ENCODE measurements around the gene CACNA1C.
"Not testable (repeated sequence)": the region's sequence is repeated elsewhere in the genome, so short reads cannot be mapped to it uniquely, and the experiment has no call there.

Gene CACNA1C

DNA sequence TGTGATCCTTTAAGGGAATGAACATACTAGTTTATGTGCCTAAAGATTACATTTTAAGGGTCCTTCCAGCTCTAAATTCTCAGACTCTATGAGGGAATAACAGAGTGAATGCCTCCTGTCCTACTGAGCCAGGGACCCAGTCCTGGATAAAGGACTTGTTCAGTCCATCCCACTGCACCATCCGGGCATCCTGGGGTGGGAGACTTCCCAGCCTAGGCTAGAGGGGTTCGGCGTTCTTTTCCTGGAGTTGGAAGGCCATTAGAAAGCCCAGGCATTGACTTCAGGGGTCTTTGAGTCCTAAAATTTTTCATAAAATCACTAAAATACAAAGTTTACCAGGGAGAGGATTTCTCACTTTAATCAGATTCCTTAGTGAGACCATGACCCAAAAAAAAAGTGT lies 614.1 kb downstream of the CACNA1C start:
- in situ Hi-C loops (cut with HindIII; ENCODE audit: low sequenced_read_pairs): no loop called here

DNA sequence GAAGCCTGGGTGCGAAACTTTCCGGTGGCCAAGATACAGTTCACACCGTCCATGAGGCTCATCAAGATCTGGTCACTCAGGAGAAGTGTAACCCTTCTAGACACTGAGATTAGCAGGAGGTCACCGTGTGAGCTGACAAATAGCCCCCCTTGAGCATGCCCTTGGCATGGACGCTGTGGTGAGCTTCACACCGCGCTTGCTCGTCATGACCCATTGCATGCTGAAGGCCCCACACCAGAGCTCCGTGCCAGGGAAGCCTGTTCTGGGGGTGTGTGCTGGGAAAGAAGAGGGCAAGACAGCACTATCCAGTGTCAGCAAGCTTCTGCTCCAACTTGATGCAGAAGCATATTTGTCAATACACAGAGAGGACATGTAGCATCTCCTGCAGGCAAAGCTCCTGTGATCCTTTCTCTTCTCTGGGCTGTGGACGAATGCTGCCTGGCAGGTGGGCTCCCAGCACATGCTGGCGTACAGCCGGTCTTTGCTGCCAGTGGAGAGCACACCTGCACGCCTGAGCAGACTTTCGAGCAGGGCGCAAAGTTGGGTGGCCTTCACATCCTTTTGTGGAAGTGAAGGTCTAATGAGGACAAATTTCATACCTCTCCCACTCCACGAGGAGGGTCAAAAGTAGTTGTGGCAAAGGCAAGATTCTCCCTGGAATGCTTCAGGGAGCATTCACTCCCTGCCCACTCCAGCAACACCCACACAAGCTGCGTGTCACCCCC lies 615.1 kb downstream of the CACNA1C start:
- in situ Hi-C loops (cut with HindIII; ENCODE audit: low sequenced_read_pairs): no loop called here

DNA sequence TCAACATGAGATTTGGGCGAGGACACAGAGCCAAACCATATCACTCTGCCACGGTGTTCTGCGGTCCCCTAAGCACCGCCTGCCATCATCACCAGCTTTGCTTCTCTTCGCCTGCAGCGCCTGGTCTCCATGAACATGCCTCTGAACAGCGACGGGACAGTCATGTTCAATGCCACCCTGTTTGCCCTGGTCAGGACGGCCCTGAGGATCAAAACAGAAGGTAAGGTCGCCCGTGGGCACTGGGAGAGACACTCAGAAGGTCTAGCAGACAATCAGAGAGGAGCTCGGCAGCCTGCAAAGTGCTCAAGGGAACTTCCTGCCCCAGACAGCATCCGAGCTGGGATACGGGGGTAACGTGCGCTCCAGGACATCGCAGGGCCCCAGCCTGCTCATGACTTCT lies 616.0 kb downstream of the CACNA1C start:
- in situ Hi-C loops (cut with HindIII; ENCODE audit: low sequenced_read_pairs): no loop called here

DNA sequence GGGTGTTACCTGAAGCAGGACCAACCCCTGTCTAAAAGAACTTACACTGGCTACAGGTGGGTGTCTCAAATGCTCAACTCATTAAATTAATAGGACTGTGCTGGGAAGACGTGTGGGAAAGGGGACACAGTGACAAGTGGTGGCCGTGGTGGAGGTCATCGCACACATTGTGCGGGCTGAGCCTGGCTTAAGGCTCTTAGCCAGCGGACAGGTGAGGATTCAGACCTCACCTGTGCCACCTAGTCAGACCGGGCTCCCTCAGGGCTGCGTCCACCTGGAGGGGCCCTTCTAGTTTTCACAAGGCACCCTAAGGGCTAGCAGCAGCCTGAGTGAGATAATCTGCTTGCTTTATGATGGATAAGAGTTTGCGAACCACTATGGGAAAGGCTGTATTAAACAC lies 616.8 kb downstream of the CACNA1C start:
- in situ Hi-C loops (cut with HindIII; ENCODE audit: low sequenced_read_pairs): no loop called here

DNA sequence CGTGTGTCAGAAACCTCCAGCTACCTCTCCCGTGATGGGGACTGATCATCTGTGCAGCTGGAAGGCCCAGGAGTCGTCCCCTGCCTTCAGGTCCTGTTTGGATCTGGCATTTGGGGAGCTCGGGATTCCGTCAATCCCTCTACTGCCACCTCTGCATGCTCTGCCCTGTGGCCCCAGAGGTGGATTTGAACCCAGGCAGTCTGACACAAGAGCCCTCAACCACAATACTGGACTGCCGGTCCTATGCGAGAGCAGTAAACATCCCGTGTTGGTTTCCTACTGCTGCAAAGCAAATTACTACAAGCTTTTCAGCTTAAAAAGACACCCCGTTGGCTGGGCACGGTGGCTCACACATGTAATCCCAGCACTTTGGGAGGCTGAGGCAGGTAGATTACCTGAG lies 620.1 kb downstream of the CACNA1C start:
- in situ Hi-C loops (cut with HindIII; ENCODE audit: low sequenced_read_pairs): no loop called here

DNA sequence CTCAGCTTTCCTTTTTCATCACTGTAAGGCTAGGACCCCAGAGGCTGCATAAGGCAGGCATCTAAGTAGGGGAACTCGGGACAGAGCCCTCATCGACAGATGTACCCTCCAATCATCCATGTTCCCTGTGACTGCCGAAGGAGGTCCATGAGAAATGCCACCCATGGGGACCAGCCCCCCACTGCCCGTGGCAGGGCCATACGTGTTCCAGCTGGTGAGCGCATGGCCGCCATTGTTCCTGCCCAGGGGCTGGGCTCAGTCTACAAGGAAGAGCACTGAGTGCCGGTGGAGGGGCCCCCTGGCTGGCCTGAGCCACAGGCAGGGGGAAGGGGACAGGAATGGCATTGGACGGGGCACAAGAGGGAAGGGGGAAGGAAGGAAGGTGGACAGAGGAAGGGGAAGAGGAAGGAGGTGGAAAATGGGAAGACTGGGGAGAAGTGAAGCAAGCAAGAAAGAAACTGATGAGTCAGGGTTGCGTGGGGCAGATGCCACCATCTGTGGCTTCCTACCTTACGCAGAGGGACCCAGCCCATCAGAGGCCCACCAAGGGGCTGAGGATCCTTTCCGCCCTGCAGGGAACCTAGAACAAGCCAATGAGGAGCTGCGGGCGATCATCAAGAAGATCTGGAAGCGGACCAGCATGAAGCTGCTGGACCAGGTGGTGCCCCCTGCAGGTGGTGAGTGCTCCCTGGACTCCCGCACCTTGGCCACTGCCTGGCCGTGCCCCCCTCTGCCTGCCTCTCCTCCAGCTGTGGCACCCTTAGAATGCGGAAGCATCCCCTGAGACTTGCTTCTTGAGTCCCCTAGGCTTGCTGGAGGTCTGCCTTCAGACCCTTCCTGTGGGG lies 621.4 kb downstream of the CACNA1C start:
- in situ Hi-C loops (cut with HindIII; ENCODE audit: low sequenced_read_pairs): no loop called here

DNA sequence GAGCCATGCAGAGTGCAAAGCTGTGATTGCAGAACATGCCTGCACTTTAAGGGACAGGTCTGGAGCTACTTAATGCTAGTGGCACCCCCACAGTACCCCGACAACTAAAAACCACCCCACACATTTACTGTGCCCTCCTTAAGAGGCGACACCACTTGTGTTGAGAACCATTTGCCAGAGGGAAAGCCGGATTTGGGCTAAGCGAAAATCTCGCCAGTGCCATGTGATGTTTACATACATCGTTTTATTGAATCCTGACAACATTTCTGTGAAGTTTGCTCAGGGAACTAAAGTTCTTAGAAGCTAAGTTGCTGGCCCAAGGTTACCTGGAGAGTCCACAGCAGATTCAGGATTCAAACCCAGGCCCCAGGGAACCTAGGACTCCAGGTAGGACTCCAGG lies 623.0 kb downstream of the CACNA1C start:
- in situ Hi-C loops (cut with HindIII; ENCODE audit: low sequenced_read_pairs): no loop called here

DNA sequence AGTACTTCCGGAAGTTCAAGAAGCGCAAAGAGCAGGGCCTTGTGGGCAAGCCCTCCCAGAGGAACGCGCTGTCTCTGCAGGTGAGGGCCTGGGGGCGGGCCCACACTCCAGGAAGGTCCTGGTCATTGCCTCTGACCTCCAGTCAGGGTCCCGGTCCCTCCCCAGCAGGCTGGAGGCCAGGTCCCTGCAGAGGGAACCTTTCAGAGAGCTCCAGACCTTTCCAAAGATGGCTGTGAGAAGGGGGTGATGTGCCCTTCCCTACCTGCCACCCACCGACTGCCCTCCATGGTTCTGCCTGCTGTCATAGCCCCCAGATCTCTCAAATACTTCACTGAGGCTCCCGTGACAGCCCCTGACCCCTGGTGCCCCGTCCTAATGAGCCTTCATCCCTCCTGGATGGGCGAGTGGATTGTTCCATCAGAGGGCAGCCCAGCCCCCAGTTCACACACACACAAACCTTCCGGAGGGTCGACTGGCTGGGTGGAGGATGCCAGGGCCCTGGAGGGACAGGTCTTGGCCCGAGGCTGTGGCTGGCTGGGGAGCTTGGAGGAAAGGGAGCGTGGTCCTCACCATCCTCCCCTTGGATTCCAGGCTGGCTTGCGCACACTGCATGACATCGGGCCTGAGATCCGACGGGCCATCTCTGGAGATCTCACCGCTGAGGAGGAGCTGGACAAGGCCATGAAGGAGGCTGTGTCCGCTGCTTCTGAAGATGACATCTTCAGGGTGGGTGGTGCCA lies 624.5 kb downstream of the CACNA1C start:
- in situ Hi-C loops (cut with HindIII; ENCODE audit: low sequenced_read_pairs): no loop called here

DNA sequence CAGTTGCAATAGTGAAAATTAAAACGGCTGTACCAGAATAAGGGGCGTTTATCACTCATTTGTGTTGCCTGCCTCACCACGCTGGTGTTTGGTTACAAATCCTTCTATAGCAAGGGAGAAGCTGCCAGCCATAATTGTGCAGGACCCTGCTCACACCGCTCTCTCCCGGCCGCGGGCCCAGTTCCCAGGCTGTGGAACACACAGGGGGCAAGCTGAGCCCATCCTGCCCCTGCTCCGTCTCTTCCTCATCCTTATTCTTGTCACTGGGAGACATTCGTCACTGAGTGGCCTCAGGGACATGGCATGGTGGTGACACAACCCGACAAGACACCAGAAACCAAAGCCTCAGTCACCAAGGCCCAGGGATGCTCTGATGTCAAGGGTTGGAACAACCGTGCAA lies 625.6 kb downstream of the CACNA1C start:
- in situ Hi-C loops (cut with HindIII; ENCODE audit: low sequenced_read_pairs): no loop called here

DNA sequence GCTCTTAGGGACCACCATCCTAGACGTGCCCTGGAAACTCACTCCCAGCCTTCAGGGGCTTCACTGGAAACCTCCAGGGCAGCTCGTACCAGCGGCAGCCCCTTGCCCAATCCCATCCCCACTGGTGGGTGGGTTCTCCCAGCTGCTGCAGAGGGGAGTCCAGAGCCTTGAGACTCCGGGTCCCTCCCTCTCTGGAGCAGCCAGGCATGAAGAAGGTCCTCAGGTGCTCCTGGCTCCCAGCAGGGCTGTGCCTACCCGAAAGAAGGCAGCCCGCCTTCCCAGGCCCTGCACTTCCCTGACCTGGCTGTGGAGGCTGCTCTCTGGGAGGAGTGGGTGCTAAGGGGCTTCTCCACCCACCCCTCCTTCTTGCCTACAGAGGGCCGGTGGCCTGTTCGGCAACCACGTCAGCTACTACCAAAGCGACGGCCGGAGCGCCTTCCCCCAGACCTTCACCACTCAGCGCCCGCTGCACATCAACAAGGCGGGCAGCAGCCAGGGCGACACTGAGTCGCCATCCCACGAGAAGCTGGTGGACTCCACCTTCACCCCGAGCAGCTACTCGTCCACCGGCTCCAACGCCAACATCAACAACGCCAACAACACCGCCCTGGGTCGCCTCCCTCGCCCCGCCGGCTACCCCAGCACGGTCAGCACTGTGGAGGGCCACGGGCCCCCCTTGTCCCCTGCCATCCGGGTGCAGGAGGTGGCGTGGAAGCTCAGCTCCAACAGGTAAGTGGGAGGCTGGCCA lies 626.5 kb downstream of the CACNA1C start:
- in situ Hi-C loops (cut with HindIII; ENCODE audit: low sequenced_read_pairs): no loop called here

DNA sequence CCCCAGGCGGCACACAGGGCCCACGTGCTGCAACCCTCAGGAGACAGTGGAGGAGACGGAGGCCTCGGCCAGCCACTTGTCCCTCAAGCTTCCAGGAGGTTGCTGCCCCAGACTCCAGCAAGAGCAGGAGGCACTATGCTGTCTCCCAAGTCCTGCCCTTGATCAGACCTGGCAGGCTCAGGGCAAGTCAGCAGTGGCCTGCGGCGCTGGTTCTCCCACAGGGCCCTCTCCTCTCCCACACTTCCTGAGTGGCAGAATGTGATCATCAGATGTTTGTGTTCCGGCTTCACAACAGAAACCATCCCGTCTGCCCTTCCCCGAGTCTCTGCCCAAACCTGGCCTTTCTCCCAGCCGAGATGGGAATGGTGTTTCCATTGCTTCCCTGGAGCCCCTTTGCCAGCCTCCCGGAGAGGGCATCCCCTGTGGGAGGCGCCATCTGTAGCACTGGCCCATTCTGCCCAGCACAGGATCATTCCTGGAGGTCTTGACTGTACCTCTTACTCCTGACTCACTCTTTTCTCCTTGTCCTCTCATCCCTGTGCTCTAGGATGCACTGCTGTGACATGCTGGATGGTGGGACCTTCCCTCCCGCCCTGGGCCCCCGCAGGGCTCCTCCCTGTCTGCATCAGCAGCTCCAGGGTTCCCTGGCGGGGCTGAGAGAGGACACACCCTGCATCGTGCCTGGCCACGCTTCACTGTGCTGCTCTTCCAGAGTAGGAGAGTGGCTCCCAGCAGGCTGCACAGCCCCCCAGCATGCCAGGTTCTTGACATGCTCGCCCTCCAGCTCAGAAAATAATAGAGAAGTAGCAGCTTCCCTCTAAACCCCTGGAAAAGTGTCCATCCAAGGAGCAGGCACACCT lies 627.3 kb downstream of the CACNA1C start:
- in situ Hi-C loops (cut with HindIII; ENCODE audit: low sequenced_read_pairs): no loop called here

DNA sequence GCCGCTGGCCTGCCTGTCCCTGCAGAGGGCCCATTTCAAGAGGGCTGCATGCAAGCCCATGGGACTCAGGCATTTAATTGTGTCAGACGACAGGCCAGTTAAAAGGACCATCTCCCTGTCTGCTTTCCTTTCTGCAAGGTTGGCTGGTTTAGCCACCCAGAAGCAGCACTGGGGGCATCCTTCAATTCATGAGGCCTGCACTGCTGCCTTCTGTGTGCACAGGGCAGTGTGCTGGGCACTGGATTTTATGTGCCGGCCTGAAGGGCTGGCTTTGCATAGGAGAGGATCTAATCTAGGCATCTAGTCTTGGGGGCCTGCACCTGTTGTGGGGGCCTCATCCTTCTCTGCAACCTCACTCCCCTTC lies 627.9 kb downstream of the CACNA1C start:
- in situ Hi-C loops (cut with HindIII; ENCODE audit: low sequenced_read_pairs): no loop called here

DNA sequence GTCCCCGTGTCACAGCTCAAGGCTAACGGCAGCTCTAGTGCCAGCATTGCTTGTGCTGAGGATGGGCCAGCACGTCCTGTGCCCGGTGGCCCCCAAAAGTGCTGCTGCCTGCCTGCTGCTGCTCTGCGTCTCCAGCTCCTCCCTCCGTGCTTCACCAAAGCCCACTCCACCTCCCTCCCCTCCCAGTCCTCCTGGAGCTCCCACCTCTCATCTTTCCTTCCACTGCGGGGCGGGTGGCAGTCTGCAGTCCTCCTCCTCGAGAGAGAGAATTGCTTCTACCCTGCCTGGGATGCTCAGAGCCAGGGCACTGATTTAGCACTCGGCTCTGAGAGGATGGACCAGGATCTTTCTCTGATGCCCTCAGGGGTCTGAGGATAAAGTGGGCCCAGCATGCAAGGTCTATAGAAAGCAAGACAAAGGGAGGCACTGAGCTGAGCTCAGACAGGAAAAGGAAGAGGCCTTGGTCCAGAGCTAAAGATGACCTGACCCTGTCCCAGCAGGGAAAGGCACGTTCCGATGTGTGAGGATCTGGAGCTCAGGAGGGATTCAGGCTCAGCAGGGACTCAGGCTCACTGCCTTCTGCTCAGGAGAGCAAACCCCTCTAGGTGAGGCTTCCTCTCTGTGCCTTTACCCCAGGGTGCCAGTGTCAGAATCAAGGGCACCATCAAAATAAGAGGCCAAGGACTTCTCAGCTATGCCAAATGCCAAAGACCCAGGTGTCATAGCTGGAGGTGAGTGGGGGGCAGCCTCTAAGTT lies 628.8 kb downstream of the CACNA1C start:
- in situ Hi-C loops (cut with HindIII; ENCODE audit: low sequenced_read_pairs): no loop called here

DNA sequence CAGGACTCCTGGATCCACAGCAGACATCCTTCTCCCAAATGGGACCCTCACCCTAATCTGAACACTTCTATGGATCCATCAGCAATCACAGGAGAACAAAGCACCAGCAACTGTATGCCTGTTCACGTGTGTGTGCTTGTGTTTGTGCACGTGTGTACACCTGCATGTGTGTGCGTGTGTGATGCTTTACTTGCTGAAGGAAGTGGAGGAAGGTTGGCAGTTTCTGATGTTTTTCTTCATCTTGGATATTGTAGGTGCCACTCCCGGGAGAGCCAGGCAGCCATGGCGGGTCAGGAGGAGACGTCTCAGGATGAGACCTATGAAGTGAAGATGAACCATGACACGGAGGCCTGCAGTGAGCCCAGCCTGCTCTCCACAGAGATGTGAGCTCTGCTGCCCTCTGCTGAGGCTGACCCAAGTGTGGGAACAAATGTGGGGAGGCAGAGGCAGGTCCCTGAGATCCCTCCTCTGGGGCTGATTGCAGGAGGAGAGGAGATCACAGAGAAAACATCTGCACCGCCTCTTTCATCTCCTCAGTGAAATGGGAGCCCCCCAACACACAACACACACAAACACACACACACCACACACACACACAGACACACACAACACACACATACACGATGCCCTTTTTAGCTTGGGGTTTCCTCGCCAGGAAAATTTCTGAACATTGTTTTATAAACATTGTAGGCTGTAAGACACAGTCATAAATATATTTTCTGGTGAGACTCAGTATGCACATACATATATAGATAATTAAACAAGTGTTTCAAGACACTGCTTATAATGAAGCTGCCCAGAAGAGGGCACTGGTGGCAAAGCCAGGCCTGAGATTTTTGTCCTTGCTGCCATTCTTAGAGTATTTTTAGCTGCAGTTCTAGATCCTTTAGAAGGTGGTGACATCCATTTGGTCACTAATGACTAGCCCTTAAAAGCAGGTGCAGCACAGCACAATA lies 629.8 kb downstream of the CACNA1C start:
- in situ Hi-C loops (cut with HindIII; ENCODE audit: low sequenced_read_pairs): no loop called here

DNA sequence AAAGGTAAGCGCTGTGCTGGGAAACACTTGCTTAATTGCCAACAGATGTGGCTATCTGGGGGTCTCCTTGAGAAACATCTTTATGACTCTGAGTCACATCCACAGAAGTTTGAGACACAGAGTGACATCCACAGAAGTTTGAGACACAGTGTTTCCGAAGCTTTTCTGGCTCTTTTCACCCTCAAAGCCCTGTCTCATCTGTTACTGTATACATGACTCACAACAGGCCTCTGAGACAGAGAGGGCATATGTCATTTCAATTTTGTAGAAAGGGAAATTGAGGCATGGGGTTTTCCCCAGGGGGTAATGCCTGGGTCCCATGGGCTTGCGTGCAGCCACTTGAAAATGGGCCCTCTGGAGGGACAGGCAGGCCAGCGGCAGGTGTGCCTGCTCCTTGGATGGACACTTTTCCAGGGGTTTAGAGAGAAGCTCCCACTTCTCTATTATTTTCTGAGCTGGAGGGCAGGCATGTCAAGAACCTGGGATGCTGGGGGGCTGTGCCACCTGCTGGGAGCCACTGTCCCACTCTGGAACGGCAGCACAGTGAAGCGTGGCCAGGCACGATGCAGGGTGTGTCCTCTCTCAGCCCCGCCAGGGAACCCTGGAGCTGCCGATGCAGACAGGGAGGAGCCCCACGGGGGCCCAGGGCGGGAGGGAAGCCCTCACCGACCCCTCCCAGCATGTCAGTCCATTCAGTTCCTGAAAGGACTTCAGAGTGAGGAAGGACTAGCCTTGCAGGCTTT lies 630.7 kb downstream of the CACNA1C start:
- in situ Hi-C loops (cut with HindIII; ENCODE audit: low sequenced_read_pairs): no loop called here

DNA sequence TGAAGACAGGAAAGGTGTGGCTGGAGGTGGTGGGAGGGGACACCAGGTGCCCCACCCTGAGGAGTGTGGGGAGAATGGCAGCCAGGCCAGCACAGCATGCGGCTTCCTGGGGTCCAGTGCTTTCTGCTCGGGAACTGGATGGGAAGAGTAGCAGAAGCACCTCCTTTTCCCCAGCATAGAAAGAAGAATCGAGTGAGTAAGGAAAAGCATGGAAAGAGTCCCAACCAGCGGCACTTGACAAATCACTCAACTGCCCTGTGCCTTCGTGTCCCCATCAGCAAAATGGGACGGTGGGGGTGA lies 631.2 kb downstream of the CACNA1C start:
- in situ Hi-C loops (cut with HindIII; ENCODE audit: low sequenced_read_pairs): not testable (repeated sequence)

DNA sequence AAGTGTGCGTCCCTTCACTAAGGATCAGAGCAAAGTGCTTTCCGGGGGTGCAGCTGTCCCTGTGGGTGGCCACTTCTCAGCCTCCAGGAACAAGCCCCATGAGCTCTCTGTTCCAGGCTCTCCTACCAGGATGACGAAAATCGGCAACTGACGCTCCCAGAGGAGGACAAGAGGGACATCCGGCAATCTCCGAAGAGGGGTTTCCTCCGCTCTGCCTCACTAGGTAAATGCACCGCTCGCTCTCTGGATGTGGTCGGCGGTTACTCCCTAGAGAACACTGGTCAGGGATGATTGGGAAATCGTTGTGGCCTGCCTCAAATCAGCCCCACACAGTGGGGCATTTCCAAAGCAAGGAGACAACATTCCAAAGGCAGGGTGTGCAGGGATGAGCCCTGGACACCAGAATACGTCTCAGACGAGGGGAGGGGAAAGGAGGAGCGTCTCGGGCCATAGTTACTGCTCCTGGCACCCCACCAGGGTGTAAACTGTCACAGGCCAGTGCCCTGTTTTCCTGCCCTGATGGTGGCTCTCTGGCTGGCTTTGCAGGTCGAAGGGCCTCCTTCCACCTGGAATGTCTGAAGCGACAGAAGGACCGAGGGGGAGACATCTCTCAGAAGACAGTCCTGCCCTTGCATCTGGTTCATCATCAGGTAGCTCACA lies 633.0 kb downstream of the CACNA1C start:
- in situ Hi-C loops (cut with HindIII; ENCODE audit: low sequenced_read_pairs): not testable (repeated sequence)
